ENCODE measurements around the gene MYLK3. TPM values are rescaled to one million over a fixed set of nuclear protein-coding genes. Genes with fewer than 3 reads are reported as not detected.

MYLK3 gene
- total and polyA plus RNA-seq, 9 donors = 0.24 to 2.0 (median 0.68) TPM

GRCh38 chr16:46739934-46740333, 8.2 kb downstream of the MYLK3 start:
- no peak overlapping the region for H3K4me3 ChIP-seq
- no peaks in the 10 kb centered on the region for H3K9me3 ChIP-seq
- TF ChIP-seq POLR2A (IDR thresholded peaks at IDR 0.05) (no peak), EP300 (IDR thresholded peaks at IDR 0.05) (no peak), CTCF (IDR thresholded peaks at IDR 0.05) (no peak)
- H3K27me3 ChIP-seq = no peaks in the 10 kb centered on the region
- no peak overlapping the region for H3K27ac ChIP-seq
- no peaks in the 10 kb centered on the region for H3K36me3 ChIP-seq
- 37 to 53% (median 46%) methylated on average over 2 of the region's 2 CpGs for WGBS, 3 donors
- H3K4me1 ChIP-seq (ENCODE audit: insufficient read depth) = no peaks in the 10 kb centered on the region
- intact Hi-C loops (cut with DNase I) = no loop called here
- no peak for DNase-seq

- Histone ChIP-seq H3K4me3 (no peak overlapping the region), H3K9me3 (no peaks in the 10 kb centered on the region), H3K36me3 (no peaks in the 10 kb centered on the region), H3K27me3 (no peaks in the 10 kb centered on the region), H3K4me1 (ENCODE audit: insufficient read depth) (no peaks in the 10 kb centered on the region), H3K27ac (no peak overlapping the region)
- intact Hi-C loops (cut with DNase I) = no loop called here
- DNase-seq = no peak
- 38 to 45% (median 40%) methylated on average over 14 of the region's 14 CpGs for WGBS, 3 donors
- TF ChIP-seq CTCF (IDR thresholded peaks at IDR 0.05) = no peak
- no peak for TF ChIP-seq POLR2A (IDR thresholded peaks at IDR 0.05)
- TF ChIP-seq EP300 (IDR thresholded peaks at IDR 0.05) = no peak
Measured at GRCh38 chr16:46737621-46738214, 10.4 kb downstream of the MYLK3 start.

GRCh38 chr16:46736695-46737094, 11.4 kb downstream of the MYLK3 start:
- DNase-seq = no peak

GRCh38 chr16:46733319-46733830, 14.8 kb downstream of the MYLK3 start:
- H3K4me1 ChIP-seq (ENCODE audit: insufficient read depth) = no peaks in the 10 kb centered on the region
- no peak for DNase-seq
- H3K36me3 ChIP-seq = no peaks in the 10 kb centered on the region
- intact Hi-C loops (cut with DNase I) = no loop called here
- TF ChIP-seq EP300 (IDR thresholded peaks at IDR 0.05) (no peak), CTCF (IDR thresholded peaks at IDR 0.05) (no peak), POLR2A (IDR thresholded peaks at IDR 0.05) (no peak)
- H3K27ac ChIP-seq = no peak overlapping the region
- WGBS, 3 donors = 82 to 89% (median 89%) methylated on average over 9 of the region's 9 CpGs
- H3K9me3 ChIP-seq = no peaks in the 10 kb centered on the region
- no peak overlapping the region for H3K4me3 ChIP-seq
- no peaks in the 10 kb centered on the region for H3K27me3 ChIP-seq

More at GRCh38 chr16:46736695-46737094, 11.4 kb downstream of the MYLK3 start:
- Histone ChIP-seq H3K27ac (no peak overlapping the region), H3K9me3 (no peaks in the 10 kb centered on the region), H3K36me3 (no peaks in the 10 kb centered on the region), H3K4me3 (no peak overlapping the region), H3K27me3 (no peaks in the 10 kb centered on the region), H3K4me1 (ENCODE audit: insufficient read depth) (no peaks in the 10 kb centered on the region)
- 81 to 86% (median 82%) methylated on average over 12 of the region's 12 CpGs for WGBS, 3 donors
- TF ChIP-seq POLR2A (IDR thresholded peaks at IDR 0.05) = no peak
- no peak for TF ChIP-seq CTCF (IDR thresholded peaks at IDR 0.05)
- TF ChIP-seq EP300 (IDR thresholded peaks at IDR 0.05) = no peak
- intact Hi-C loops (cut with DNase I) = no loop called here
